ENCODE measurements around the gene KIF5C.

GRCh38 chr2:149075105-149075504 is 200.1 kb downstream of the KIF5C start:
- no peak for TF ChIP-seq CTCF (IDR thresholded peaks at IDR 0.05; ENCODE audit: borderline replicate concordance, extremely low read depth, low read length, poor library complexity, severe bottlenecking)
- TF ChIP-seq EZH2 (IDR thresholded peaks at IDR 0.05; ENCODE audit: borderline replicate concordance, low read depth, low read length, severe bottlenecking), result no peak
